HepG2 (cell line): ENCODE data around the gene SLC9A9. TPM values are rescaled to one million over a fixed set of nuclear protein-coding genes. Genes with fewer than 3 reads are reported as not detected.
A peak's percentile ranks its signal among the peaks of the same experiment; 100 is the strongest.

Source experiments
- ATAC-seq: fragments of 200-7000 bp; cut with Tn5 transposase; 3 replicates; pipeline ENCODE4 v1.9.1; 2020; ENCODE audit warnings: mild to moderate bottlenecking, moderate library complexity
- BruUV-seq: library from RNA; stranded (reverse); fragments of 400-500 nt; replicated peaks from 2 replicates; lab custom pipeline; 2021; lab: Mats Ljungman, UMichigan
- CTCF ChIA-PET: fragments of 300-600 bp; formaldehyde crosslinking; extraction: SDS; loops from one replicate; lab custom pipeline; 2021; ENCODE audit warnings: low total read pairs, inconsistent platforms, low intra/inter-chr PET ratio; lab: Yijun Ruan, JAX
- POLR2A ChIA-PET: fragments of 350-600 bp; sonication (Branson Sonifier 250); formaldehyde crosslinking; loops from one replicate; lab custom pipeline; 2020; ENCODE audit warnings: antibody characterized with exemption, inconsistent platforms; lab: Yijun Ruan, JAX
- DNase-seq: peaks from one replicate; pipeline ENCODE4 v3.0.0-alpha.2; 2015; ENCODE audit warnings: low spot score
- FAIRE-seq: peaks from 3 replicates; lab custom pipeline; 2011; peaks lifted over from hg19 to GRCh38; lab: Jason Lieb, UNC
- H2AFZ ChIP-seq: one replicate; pipeline ENCODE4 v1.6.1; 2011; ENCODE audit warnings: low read length, inconsistent platforms
- H3K27ac ChIP-seq: fragments of 300-600 bp; 3 replicates; pipeline ENCODE4 v1.8.0; 2011; ENCODE audit warnings: mixed run types, mild to moderate bottlenecking, mixed read lengths, low read length, inconsistent platforms; ENCODE audit not compliant: insufficient read depth; ENCODE audit errors: extremely low read length
- H3K27me3 ChIP-seq, 2 experiments: fragments of 200-600 bp in 1 of 2; 2 replicates in 1 of 2; 3 replicates in 1 of 2; pipeline versions ENCODE4 v1.6.0 to v1.8.0; 2011; ENCODE audit warnings: low read length in 2 of 2, mild to moderate bottlenecking in 2 of 2, moderate library complexity in 2 of 2, inconsistent platforms in 1 of 2; ENCODE audit not compliant: insufficient read depth in 2 of 2, control insufficient read depth in 1 of 2
- H3K36me3 ChIP-seq, 2 experiments: fragments of 200-600 bp in 1 of 2; replicated peaks in 1 of 2; 2 replicates in 1 of 2; 3 replicates in 1 of 2; pipeline versions ENCODE4 v1.5.1 to v1.8.0; 2011; ENCODE audit warnings: low read length in 2 of 2, inconsistent platforms in 1 of 2; ENCODE audit not compliant: insufficient read depth in 2 of 2, control insufficient read depth in 1 of 2
- H3K4me1 ChIP-seq: 2 replicates; pipeline ENCODE4 v1.5.1; 2012; ENCODE audit warnings: low read length, inconsistent platforms; ENCODE audit not compliant: insufficient read depth
- H3K4me2 ChIP-seq: 2 replicates; pipeline ENCODE4 v1.6.0; 2011; ENCODE audit warnings: low read depth, low read length, inconsistent platforms
- H3K4me3 ChIP-seq, 3 experiments: fragments of 200-600 bp in 1 of 3; sonication (generic), shearing (Covaris generic) in 1 of 3; replicated peaks in 1 of 3; 2 replicates each; pipeline ENCODE4 v1.5.1; 2011 to 2016; ENCODE audit warnings: low read length in 3 of 3, inconsistent platforms in 2 of 3, low read depth in 2 of 3, mild to moderate bottlenecking in 2 of 3, control low read depth in 1 of 3, mixed read lengths in 1 of 3; ENCODE audit not compliant: insufficient read depth in 1 of 3
- H3K79me2 ChIP-seq: one replicate; pipeline ENCODE4 v1.6.1; 2011; ENCODE audit warnings: low read length, inconsistent platforms; ENCODE audit not compliant: insufficient read depth
- H3K9ac ChIP-seq: 2 replicates; pipeline ENCODE4 v1.6.0; 2011; ENCODE audit warnings: mild to moderate bottlenecking, low read depth, low read length, inconsistent platforms; ENCODE audit not compliant: insufficient read depth
- H3K9me3 ChIP-seq: 2 replicates; pipeline ENCODE4 v1.5.1; 2012; ENCODE audit warnings: mild to moderate bottlenecking, low read length
- H4K20me1 ChIP-seq: 2 replicates; pipeline ENCODE4 v1.6.0; 2011; ENCODE audit warnings: inconsistent platforms, mild to moderate bottlenecking, low read length, moderate library complexity; ENCODE audit not compliant: insufficient read depth
- MAFK ChIP-seq, 2 experiments: IDR thresholded peaks in 1 of 2; conservative IDR thresholded peaks in 1 of 2; 2 replicates each; pipeline ENCODE4 v1.6.1; 2011; ENCODE audit warnings: improper control_type of control experiment in 2 of 2, low read length in 2 of 2
- MTA1 ChIP-seq: sonication (generic); formaldehyde crosslinking; IDR thresholded peaks from 2 replicates; pipeline ENCODE4 v1.4.0; 2020; ENCODE audit warnings: missing genetic modification reagents, mild to moderate bottlenecking, borderline replicate concordance
- NFYB ChIP-seq: sonication (generic); formaldehyde crosslinking; IDR thresholded peaks from 2 replicates; pipeline ENCODE4 v1.4.0; 2020; ENCODE audit warnings: missing genetic modification reagents
- RBFOX2 ChIP-seq: fragments of 200-400 bp; formaldehyde crosslinking; IDR thresholded peaks from 2 replicates; pipeline ENCODE4 v1.6.1; 2017; ENCODE audit warnings: low read depth, mild to moderate bottlenecking, low read length
- SETDB1 ChIP-seq: sonication (generic); formaldehyde crosslinking; IDR thresholded peaks from 2 replicates; pipeline ENCODE4 v1.5.1; 2020; ENCODE audit warnings: missing genetic modification reagents, mild to moderate bottlenecking, borderline replicate concordance
- SRF ChIP-seq: IDR thresholded peaks from 2 replicates; pipeline ENCODE4 v1.6.1; 2011; ENCODE audit warnings: mild to moderate bottlenecking, low read depth, low read length, moderate library complexity
- WIZ ChIP-seq: sonication (generic); formaldehyde crosslinking; IDR thresholded peaks from 2 replicates; pipeline ENCODE4 v1.5.1; 2020; ENCODE audit warnings: mild to moderate bottlenecking, missing genetic modification reagents
- XBP1 ChIP-seq: sonication (generic); formaldehyde crosslinking; IDR thresholded peaks from 2 replicates; pipeline ENCODE4 v1.5.0; 2020; ENCODE audit warnings: missing genetic modification reagents
- ZBTB38 ChIP-seq: sonication (generic); formaldehyde crosslinking; IDR thresholded peaks from 2 replicates; pipeline ENCODE4 v1.5.1; 2020; ENCODE audit warnings: mild to moderate bottlenecking, missing genetic modification reagents
- ZBTB7A ChIP-seq: sonication (generic); formaldehyde crosslinking; IDR thresholded peaks from 2 replicates; pipeline ENCODE4 v1.8.0; 2022; ENCODE audit warnings: mild to moderate bottlenecking, missing genetic modification reagents
- ZNF3 ChIP-seq: IDR thresholded peaks from 2 replicates; pipeline ENCODE4 v1.7.0; 2017; ENCODE audit warnings: inconsistent platforms
- ZNF446 ChIP-seq: sonication (generic); formaldehyde crosslinking; IDR thresholded peaks from 2 replicates; pipeline ENCODE4 v1.5.0; 2020; ENCODE audit warnings: mild to moderate bottlenecking, missing genetic modification reagents
- ZNF496 ChIP-seq: sonication (generic); formaldehyde crosslinking; IDR thresholded peaks from 2 replicates; pipeline ENCODE4 v1.8.1; 2023; ENCODE audit warnings: mild to moderate bottlenecking, moderate library complexity, missing genetic modification reagents; ENCODE audit not compliant: insufficient replicate concordance
- WGBS: methylation state at CpG from one replicate; pipeline ENCODE4 v1.1.6; 2017; ENCODE audit warnings: low lambda C conversion rate; 5-methylcytosine and 5-hydroxymethylcytosine counted together
- in situ Hi-C: cut with HindIII; loops from 2 replicates; pipeline ENCODE4 v1.10.0; 2017; ENCODE audit warnings: low pct_unique_long_range_greater_than_20kb; ENCODE audit not compliant: extremely low pct_ligation_motif_present
- intact Hi-C: fragments of 100-400 bp; cut with micrococcal nuclease; formaldehyde crosslinking; loops from one replicate; pipeline ENCODE4 v1.10.0; 2022; ENCODE audit not compliant: unreplicated experiment
- polyA plus RNA-seq, 8 experiments: library from polyadenylated mRNA; depleted of rRNA in 3 of 8; stranded (reverse) in 7 of 8; unstranded in 1 of 8; fragments of >200 nt; fragmentation: Illumina TruSeq in 4 of 8; extraction: Trizol in 4 of 8; gene quantifications; 2 replicates each; pipeline versions ENCODE4 v1.2.1 to v1.2.3, GENCODE V29; 2011 to 2016; ENCODE audit warnings: low read depth in 4 of 8, missing spikeins in 1 of 8, mixed read lengths in 1 of 8; ENCODE audit not compliant: insufficient read depth in 1 of 8
- total RNA-seq, 5 experiments: library from RNA; depleted of rRNA; stranded (reverse); fragments of >200 nt; fragmentation: Illumina TruSeq; extraction: Trizol; gene quantifications; 2 replicates each; pipeline ENCODE4 v1.2.3, GENCODE V29; 2016; ENCODE audit warnings: low read depth in 1 of 5
- TF ChIP-seq, protein P1 (sequence below): sonication (generic); formaldehyde crosslinking; IDR thresholded peaks from 2 replicates; pipeline ENCODE4 v1.9.0; 2021; ENCODE audit warnings: mild to moderate bottlenecking, missing genetic modification reagents

SLC9A9 gene
- total and polyA plus RNA-seq, 2 of the 13 experiments (the other 11 are each of a cell fraction or from before 2014, with no cell fraction given), result not detected

DNA sequence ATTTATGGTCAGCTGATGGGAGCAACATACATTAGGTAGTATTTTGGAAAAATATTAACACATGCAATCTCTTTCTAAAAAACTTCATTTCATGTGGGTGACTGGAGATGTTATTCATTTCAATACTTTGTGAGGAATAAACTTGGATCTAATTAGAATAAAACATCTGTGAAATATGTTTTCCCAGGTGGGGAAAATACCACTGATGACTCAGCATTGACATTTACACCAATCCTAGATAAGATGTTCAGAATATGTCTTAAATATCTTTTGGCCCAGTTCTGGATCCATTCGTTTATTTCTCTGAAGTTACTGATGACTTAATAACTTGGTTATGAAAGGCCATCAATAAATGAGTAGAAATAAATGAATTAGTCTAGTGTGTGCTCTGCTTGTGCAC is 481.1 kb downstream of the SLC9A9 start:
- H3K27ac ChIP-seq, result no peak overlapping the region
- H3K79me2 ChIP-seq, result no peaks in the 10 kb centered on the region
- 0 out of 4 replicates have a peak, but pooled peaks of 1 of the 2 experiments have one; percentile 9 for TF ChIP-seq MAFK (conservative IDR thresholded peaks at IDR 0.05 in 1 of 2, IDR thresholded peaks at IDR 0.05 in 1 of 2; ENCODE audit: low read length in 2 of 2)
- TF ChIP-seq RBFOX2, result no peak
- in situ Hi-C loops, result no loop called here
- H3K27me3 ChIP-seq, result no peaks in the 10 kb centered on the region
- H3K9ac ChIP-seq, result no peak overlapping the region
- WGBS, result 0% methylated on average over 1 of the region's 1 CpG
- no peak overlapping the region for H3K4me2 ChIP-seq
- no TSS peak for BruUV-seq
- H2AFZ ChIP-seq, result no peak overlapping the region
- intact Hi-C loops, result no loop called here
- H3K4me1 ChIP-seq, result no peaks in the 10 kb centered on the region
- no peak for ATAC-seq
- no peaks in the 10 kb centered on the region for H4K20me1 ChIP-seq
- DNase-seq, result no peak
- ChIA-PET POLR2A (no interaction called here), CTCF (no interaction called here)
- FAIRE-seq, result no peak
- H3K36me3 ChIP-seq, result no peaks in the 10 kb centered on the region
- H3K9me3 ChIP-seq, result no peaks in the 10 kb centered on the region
- H3K4me3 ChIP-seq, result no peak overlapping the region

DNA sequence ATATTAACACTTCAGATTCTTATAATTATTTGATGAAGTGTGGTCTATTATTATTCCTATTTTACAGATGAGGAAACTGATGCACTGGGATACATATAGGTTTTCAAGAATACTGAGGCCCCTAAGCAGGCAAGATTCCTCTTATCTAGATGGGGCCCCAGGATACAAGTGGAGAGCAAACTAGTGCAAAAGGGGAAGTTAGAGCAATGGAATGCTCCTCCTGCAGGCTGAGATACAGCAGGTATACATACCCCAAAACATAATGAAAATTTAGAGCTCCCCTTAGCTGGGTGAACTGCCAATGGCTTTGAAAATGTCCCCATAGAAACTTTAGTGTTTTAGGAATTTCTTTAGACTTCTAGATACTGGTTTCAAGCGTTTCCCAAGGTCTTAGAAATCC is 481.6 kb downstream of the SLC9A9 start:
- CTCF ChIA-PET, result no interaction called here
- 0% methylated on average over 1 of the region's 1 CpG for WGBS

More for the DNA sequence above, 481.6 kb downstream of the SLC9A9 start:
- Histone ChIP-seq H3K4me3 (no peak overlapping the region), H3K36me3 (no peaks in the 10 kb centered on the region), H3K79me2 (no peaks in the 10 kb centered on the region), H3K9ac (no peak overlapping the region), H4K20me1 (no peaks in the 10 kb centered on the region), H3K27ac (no peak overlapping the region), H3K27me3 (no peaks in the 10 kb centered on the region), H3K4me2 (no peak overlapping the region), H3K9me3 (no peaks in the 10 kb centered on the region), H2AFZ (no peak overlapping the region), H3K4me1 (no peaks in the 10 kb centered on the region)
- in situ Hi-C loops, result no loop called here
- DNase-seq (no peak), ATAC-seq (no peak), FAIRE-seq (no peak)
- BruUV-seq, result no TSS peak
- TF ChIP-seq ZNF3 (no peak), WIZ (CRISPR knock-in tag) (no peak), ZNF446 (CRISPR knock-in tag) (no peak), XBP1 (CRISPR knock-in tag) (no peak), ZNF496 (CRISPR knock-in tag) (no peak), MTA1 (CRISPR knock-in tag) (no peak), NFYB (CRISPR knock-in tag) (no peak), SRF (no peak), SETDB1 (CRISPR knock-in tag) (no peak), ZBTB7A (CRISPR knock-in tag) (no peak), ZBTB38 (CRISPR knock-in tag) (no peak)
- TF ChIP-seq, protein P1, sequence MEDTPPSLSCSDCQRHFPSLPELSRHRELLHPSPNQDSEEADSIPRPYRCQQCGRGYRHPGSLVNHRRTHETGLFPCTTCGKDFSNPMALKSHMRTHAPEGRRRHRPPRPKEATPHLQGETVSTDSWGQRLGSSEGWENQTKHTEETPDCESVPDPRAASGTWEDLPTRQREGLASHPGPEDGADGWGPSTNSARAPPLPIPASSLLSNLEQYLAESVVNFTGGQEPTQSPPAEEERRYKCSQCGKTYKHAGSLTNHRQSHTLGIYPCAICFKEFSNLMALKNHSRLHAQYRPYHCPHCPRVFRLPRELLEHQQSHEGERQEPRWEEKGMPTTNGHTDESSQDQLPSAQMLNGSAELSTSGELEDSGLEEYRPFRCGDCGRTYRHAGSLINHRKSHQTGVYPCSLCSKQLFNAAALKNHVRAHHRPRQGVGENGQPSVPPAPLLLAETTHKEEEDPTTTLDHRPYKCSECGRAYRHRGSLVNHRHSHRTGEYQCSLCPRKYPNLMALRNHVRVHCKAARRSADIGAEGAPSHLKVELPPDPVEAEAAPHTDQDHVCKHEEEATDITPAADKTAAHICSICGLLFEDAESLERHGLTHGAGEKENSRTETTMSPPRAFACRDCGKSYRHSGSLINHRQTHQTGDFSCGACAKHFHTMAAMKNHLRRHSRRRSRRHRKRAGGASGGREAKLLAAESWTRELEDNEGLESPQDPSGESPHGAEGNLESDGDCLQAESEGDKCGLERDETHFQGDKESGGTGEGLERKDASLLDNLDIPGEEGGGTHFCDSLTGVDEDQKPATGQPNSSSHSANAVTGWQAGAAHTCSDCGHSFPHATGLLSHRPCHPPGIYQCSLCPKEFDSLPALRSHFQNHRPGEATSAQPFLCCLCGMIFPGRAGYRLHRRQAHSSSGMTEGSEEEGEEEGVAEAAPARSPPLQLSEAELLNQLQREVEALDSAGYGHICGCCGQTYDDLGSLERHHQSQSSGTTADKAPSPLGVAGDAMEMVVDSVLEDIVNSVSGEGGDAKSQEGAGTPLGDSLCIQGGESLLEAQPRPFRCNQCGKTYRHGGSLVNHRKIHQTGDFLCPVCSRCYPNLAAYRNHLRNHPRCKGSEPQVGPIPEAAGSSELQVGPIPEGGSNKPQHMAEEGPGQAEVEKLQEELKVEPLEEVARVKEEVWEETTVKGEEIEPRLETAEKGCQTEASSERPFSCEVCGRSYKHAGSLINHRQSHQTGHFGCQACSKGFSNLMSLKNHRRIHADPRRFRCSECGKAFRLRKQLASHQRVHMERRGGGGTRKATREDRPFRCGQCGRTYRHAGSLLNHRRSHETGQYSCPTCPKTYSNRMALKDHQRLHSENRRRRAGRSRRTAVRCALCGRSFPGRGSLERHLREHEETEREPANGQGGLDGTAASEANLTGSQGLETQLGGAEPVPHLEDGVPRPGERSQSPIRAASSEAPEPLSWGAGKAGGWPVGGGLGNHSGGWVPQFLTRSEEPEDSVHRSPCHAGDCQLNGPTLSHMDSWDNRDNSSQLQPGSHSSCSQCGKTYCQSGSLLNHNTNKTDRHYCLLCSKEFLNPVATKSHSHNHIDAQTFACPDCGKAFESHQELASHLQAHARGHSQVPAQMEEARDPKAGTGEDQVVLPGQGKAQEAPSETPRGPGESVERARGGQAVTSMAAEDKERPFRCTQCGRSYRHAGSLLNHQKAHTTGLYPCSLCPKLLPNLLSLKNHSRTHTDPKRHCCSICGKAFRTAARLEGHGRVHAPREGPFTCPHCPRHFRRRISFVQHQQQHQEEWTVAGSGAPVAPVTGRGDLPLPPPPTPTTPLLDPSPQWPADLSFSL (CRISPR knock-in tag), result no peak
- intact Hi-C loops, result no loop called here
- POLR2A ChIA-PET, result no interaction called here
